ENCODE measurements around the gene LMOD3.

LMOD3 gene

DNA sequence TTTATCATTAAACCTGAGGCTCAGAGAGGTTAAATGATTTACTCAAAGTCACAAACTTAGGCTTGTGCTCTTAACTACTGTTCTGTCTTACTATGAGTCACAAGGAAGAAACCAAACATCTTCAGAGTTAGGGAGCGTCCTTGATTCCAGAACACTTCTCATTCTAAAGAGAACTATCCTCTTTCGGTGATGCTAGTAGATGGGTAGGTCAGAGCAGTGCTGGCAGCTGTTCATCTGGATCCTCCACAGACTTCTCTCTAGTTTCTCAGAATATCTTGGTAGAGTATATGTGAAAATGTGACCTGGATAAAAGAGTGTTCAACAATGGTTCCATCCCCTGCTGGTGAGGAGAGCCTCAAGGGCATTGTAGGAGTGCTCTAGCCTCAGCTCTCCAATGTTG, 34.3 kb downstream of the LMOD3 start:
- Histone ChIP-seq H3K9me3 (ENCODE audit: insufficient read depth, low read length) (no peaks in the 10 kb centered on the region), H3K27me3 (ENCODE audit: low read depth, low read length) (no peaks in the 10 kb centered on the region), H3K4me1 (ENCODE audit: low read length) (peaks cover 73% of the 10 kb centered on the region), H3K27ac (ENCODE audit: low read length) (peak overlapping the region; percentile 42), H3K36me3 (replicated peaks; ENCODE audit: low read depth, low read length) (peaks cover 5% of the 10 kb centered on the region), H2AFZ (ENCODE audit: low read depth, low read length) (no peak overlapping the region), H3K4me3 (ENCODE audit: low read length) (peak overlapping the region; percentile 46; the same call in 1 of the 2 replicates), H3K9ac (ENCODE audit: low read length) (peak overlapping the region; percentile 26; the same call in 1 of the 2 replicates), H3K4me2 (ENCODE audit: low read length) (peak overlapping the region; percentile 62), H3K79me2 (ENCODE audit: low read length) (peaks cover 75% of the 10 kb centered on the region), H4K20me1 (ENCODE audit: insufficient read depth, low read length) (no peaks in the 10 kb centered on the region; the same call in 1 of the 2 replicates)
- TF ChIP-seq EZH2phosphoT487 (IDR thresholded peaks at IDR 0.05; ENCODE audit: low read depth), result no peak
- TF ChIP-seq, protein P1, sequence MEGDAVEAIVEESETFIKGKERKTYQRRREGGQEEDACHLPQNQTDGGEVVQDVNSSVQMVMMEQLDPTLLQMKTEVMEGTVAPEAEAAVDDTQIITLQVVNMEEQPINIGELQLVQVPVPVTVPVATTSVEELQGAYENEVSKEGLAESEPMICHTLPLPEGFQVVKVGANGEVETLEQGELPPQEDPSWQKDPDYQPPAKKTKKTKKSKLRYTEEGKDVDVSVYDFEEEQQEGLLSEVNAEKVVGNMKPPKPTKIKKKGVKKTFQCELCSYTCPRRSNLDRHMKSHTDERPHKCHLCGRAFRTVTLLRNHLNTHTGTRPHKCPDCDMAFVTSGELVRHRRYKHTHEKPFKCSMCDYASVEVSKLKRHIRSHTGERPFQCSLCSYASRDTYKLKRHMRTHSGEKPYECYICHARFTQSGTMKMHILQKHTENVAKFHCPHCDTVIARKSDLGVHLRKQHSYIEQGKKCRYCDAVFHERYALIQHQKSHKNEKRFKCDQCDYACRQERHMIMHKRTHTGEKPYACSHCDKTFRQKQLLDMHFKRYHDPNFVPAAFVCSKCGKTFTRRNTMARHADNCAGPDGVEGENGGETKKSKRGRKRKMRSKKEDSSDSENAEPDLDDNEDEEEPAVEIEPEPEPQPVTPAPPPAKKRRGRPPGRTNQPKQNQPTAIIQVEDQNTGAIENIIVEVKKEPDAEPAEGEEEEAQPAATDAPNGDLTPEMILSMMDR (IDR thresholded peaks at IDR 0.05; ENCODE audit: low read depth, low read length), result no peak

DNA sequence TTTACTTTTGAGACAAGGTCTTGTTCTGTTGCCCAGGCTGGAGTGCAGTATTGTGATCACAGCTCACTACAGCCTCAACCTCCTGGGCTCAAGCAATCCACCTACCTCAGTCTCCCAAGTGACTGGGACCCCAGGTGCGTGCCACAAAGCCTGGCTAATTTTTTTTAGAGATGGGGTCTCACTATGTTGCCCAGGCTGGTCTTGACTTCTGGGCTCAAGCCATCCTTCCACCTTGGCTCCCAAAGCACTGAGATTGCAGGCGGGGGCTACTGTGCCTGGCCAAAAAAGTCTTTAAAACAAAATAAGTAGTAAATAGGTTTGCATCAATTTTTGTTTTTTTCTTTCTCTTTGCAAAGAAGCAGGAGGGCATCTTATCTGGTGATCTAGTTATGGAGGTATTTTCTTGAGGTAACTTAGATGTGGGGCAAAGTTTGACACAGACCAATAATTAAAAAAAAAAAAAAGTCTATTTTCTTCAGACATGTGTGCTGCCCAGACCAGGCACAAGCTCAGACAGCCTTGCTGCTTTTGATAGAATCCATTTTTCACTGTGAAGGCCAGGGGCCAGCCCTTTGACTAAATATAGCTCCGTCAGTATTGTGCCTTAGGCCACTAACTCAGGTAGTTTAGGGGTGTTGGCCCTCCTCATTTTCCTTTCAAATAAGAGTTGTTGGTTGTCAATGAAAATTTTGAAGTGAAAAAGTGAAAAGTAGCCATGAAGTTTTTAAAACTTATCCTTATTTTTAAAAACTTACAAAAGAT, 35.2 kb downstream of the LMOD3 start:
- H3K27me3 ChIP-seq (ENCODE audit: low read depth, low read length), result no peaks in the 10 kb centered on the region
- H3K9ac ChIP-seq (ENCODE audit: low read length), result peak overlapping the region; percentile 26
- H3K79me2 ChIP-seq (ENCODE audit: low read length), result peaks cover 67% of the 10 kb centered on the region
- peak overlapping the region; percentile 42 for H3K27ac ChIP-seq (ENCODE audit: low read length)
- peak overlapping the region; percentile 46 for H3K4me3 ChIP-seq (ENCODE audit: low read length)
- no peaks in the 10 kb centered on the region for H3K9me3 ChIP-seq (ENCODE audit: insufficient read depth, low read length)
- H3K36me3 ChIP-seq (replicated peaks; ENCODE audit: low read depth, low read length), result peaks cover 5% of the 10 kb centered on the region
- H3K4me2 ChIP-seq (ENCODE audit: low read length), result peak overlapping the region; percentile 62
- no peaks in the 10 kb centered on the region; the same call in 1 of the 2 replicates for H4K20me1 ChIP-seq (ENCODE audit: insufficient read depth, low read length)
- H3K4me1 ChIP-seq (ENCODE audit: low read length), result peaks cover 73% of the 10 kb centered on the region
- H2AFZ ChIP-seq (ENCODE audit: low read depth, low read length), result no peak overlapping the region
- TF ChIP-seq, protein P1 (IDR thresholded peaks at IDR 0.05; ENCODE audit: low read depth, low read length), result no peak
- no peak for TF ChIP-seq EZH2phosphoT487 (IDR thresholded peaks at IDR 0.05; ENCODE audit: low read depth)

DNA sequence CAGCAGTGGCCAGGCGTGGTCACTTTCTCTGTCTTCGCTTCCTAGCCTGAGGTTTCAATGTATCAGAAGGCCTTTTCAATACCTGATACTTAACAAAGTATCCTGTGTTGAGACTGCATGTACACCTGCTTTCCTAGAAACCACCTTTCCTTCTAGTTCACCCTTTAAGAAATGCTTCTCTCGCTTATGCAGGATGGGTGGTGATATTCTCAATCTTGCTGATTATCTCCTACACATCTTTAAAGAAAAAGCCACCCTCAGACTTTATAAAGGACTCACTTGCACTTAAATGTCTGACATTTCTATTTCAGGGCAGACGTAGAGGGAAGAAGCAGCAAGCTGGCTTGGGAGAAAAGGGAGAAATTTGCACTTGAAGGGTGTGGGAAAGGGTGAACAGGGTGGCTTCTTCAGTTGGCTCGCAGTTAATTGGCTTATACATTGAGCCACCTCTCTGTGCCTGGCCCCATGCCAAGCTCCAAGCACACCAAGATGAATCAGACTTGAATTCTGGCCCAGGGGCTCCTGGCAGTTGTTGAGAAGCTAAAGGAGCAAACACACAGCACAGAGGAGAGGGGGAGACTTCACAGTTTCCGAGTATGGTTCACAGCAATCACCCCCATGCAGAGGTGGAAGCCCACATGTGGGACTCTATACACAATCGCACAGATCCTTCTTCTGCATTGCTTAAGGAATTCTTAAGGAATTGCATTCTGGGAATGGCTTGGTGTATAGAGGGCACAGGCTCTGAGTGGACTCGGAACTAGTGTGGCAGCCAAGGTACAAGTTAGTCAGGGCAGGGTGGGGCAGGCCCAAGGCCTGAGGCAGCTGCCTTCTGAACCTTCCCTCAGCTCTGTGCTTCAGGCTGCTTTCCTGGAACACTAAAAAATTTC, 36.3 kb downstream of the LMOD3 start:
- Histone ChIP-seq H3K36me3 (replicated peaks; ENCODE audit: low read depth, low read length) (peaks cover 5% of the 10 kb centered on the region), H3K4me1 (ENCODE audit: low read length) (peaks cover 75% of the 10 kb centered on the region), H3K27ac (ENCODE audit: low read length) (peak overlapping the region; percentile 89), H3K9ac (ENCODE audit: low read length) (peak overlapping the region; percentile 91), H3K9me3 (ENCODE audit: insufficient read depth, low read length) (no peaks in the 10 kb centered on the region), H2AFZ (ENCODE audit: low read depth, low read length) (no peak overlapping the region), H3K4me3 (ENCODE audit: low read length) (peak overlapping the region; percentile 87), H3K79me2 (ENCODE audit: low read length) (peaks cover 59% of the 10 kb centered on the region), H3K27me3 (ENCODE audit: low read depth, low read length) (no peaks in the 10 kb centered on the region), H4K20me1 (ENCODE audit: insufficient read depth, low read length) (no peaks in the 10 kb centered on the region; the same call in 1 of the 2 replicates), H3K4me2 (ENCODE audit: low read length) (peak overlapping the region; percentile 91)
- TF ChIP-seq, protein P1 (IDR thresholded peaks at IDR 0.05; ENCODE audit: low read depth, low read length), result no peak
- TF ChIP-seq EZH2phosphoT487 (IDR thresholded peaks at IDR 0.05; ENCODE audit: low read depth), result no peak
